Fibroblast of the conjunctiva (primary cell): Measurements from ENCODE around the gene SLC38A10.

Experiments used
- DNase-seq: peaks from one replicate; pipeline ENCODE4 v3.0.0-alpha.2; 2010; ENCODE audit warnings: low read depth

Gene SLC38A10

GRCh38 chr17:81298991-81299738, 4.1 kb upstream of the SLC38A10 start:
- no peak for DNase-seq

GRCh38 chr17:81298325-81298990, 3.4 kb upstream of the SLC38A10 start:
- no peak for DNase-seq

DNA sequence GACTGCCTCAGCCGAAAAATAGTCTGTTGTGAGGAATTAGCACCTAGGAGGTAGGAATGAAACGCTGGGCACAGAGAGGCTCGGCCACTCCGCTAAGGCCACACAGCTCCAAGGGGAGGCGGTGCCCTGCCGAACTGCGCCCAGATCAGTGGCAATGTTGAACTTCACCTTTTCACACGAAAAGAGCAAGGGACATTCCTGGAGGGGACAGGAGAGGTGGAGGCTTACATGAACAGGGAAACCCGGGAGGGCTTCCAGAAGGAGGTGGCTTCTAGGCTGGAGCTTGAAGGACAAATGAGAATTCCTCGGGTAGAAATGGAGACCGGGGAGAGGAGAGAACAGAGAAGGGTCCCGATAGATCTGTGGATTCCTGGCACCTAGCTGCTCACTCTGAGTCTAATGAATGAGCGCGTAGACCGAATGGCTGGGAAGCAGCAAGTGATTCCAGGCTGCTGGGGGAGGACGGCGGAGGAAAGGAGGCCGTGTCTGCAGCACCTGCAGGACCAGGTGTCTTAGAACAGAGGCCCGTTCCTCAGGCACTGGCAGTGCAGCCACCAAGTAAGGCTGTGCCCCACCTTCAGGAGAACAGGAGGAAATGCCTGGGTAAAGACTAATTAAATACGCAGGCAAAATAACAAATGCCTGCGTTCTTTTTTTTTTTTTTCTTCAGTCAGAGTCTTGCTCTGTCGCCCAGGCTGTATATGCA, 722 bp upstream of the SLC38A10 start:
- no peak for DNase-seq

DNA sequence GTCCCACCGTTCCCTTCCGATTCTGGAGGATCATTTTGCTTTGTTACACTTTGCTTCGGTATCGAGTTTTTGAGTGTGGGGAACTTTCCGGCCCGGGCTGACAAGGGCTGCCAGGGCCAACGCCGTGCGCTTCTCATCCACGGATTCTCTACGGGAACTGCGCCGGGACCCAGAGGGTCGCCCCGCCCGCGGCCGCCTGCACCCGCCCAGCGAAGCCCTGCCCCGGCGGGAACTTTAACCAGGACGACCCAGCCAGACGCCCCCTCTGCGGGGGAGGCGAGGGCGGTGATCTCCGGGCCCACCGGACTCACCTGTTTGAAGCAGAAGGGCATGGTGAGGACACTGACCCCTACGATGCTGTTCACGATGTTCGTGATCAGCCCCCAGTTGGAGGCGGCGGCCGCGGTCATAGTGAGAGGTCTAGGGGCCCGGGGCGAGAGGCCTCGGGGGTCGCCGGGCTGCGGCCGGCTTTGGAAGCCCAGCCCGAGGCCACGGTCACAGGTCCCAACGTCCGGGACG, 536 bp downstream of the SLC38A10 start:
- no peak for DNase-seq

- DNase-seq, result no peak
Measured at GRCh38 chr17:81292450-81292849, 2.7 kb downstream of the SLC38A10 start.

DNA sequence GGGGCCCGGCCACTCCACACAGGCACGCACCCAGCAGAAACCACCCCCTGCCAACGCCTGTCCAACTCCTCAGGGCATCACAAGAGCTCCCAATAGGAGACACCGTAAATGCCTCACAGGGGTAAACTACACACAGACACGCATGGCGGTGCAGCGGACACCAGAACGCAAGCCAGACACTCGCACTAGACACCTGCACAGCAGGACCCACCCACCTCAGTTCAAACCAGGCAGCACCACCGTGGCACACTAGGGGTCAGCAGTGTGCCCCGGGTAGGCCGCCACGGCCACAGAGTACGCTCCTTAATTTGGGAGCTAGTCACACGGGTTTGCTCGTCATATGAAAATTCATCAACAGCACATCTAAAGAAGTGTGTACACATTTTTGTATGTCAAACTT, 3.4 kb downstream of the SLC38A10 start:
- no peak for DNase-seq

GRCh38 chr17:81290230-81290629, 4.9 kb downstream of the SLC38A10 start:
- DNase-seq, result no peak

GRCh38 chr17:81289627-81290026, 5.5 kb downstream of the SLC38A10 start:
- DNase-seq, result no peak

DNA sequence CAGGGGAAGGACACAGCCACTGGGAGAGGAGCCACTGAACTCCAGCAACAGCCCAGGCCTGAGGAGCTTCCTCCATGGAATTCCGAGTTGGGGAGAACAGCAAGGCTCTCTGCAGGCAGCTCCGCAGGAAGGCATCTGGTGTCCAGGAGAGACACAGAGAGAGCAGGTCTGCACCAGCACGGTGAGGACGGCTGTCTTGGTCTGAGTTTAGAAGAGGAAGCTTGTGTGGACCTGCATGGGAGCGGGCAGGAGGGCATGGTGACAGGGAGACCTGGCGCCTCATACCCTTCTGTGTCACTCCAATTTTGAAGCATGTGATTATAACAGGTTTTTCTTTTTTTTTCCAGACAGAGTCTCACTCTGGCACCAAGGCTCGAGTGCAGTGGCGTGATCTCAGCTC, 6.4 kb downstream of the SLC38A10 start:
- DNase-seq, result no peak

GRCh38 chr17:81287741-81288430, 7.2 kb downstream of the SLC38A10 start:
- no peak for DNase-seq

DNA sequence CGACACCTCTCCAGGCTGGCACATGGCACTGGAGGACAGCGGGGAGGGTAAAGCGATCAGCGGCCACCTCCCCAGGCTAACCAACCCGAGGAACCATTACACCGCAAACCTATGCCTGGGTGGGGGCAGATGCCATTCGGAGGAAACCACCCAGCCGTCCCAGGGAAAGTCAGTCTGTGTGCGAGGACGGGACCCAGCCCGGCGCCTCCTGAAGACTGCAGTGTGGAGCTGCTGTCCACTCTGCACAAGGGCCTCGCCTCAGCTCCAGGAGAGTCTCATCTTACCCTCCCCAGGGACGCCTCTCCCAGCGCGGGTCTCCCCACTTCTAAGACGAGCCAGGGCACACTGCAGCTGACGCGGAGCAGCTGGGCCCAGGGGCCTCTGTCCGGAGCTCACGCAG, 8.0 kb downstream of the SLC38A10 start:
- DNase-seq, result no peak

DNA sequence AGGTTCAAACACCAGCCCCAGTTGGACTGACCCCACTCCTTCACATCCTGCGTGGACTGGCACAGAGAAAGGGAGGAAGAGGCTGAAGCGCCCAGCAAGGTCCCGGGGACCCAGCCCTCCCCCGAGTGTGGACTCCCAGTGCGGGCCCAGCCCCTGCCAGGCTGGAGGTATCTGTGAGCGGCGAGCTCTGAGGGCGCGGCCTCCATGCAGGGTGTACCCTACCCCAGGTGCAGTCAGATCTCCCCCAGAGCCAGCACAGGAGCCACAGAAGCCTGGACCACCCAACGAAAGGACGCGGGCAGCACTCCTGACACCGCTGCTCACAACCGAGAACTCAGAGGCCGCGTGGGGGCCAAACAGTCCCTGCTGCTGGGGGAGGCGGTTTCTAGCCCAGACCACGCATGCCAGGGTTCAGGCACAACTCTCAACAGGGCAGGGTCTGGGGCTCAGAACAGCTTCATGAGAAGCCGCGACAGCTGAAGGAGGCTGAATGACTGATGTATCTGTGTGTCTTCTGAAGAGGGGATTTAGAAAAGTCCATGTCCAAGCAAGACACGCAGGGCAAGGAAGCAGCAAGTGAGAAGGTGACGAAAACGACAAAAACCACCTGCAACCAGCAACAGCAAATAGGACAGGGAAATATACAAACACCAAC, 8.5 kb downstream of the SLC38A10 start:
- DNase-seq, result no peak

- DNase-seq, result no peak
Measured at GRCh38 chr17:81285894-81286293, 9.2 kb downstream of the SLC38A10 start.

DNA sequence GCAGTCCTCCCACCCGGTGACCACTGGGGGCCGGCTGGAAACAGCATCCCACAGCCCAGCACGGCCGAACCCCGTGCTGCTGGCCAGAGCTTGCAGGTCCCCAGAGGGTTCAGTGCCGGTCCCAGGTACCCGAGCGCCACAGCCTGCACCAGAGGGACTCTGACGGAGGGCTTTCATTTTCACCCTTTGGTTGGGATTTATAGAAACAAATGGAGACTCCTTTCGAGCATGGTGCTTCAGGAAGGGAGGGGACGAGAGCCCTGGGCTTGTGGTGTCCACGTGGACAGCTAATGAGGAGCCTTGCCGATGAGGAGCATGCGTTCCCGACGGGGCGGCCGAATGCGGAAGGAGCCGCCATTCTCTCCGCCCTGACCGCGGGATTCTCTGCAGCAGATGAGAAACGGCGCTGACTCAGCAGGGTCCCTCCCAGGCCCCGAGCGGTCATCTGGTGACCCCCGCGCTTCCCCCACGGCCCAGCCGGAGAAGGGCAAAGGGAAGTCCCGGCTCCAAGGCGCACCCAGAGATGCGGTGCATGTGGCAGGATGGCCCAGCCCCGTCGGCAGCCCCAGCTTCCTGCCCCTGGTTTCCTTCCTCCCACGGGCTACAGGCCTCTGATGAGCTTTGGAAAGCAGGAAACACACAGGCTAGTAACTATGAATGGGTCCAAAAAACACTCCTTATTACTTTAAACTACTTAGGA, 9.8 kb downstream of the SLC38A10 start:
- no peak for DNase-seq

DNA sequence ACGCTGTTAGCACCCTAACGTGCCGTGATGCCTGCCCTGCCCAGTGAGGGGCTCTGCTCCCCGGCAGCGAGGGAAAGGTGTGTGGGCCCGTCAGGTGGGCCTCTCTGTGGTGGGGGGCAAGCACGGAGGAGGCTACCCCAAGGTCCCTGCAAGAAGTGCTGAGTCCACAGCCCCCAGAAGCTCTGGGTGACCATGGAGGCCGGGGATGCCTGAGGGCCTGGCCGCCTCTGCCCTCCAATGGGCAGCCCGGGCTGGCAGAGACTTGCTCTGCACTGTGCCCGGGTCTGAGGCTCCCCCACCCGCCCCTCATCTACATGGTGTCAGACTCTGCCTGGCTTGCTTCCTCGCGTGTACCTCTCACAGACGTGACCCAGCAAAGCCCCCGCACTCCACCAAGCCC, 12.2 kb downstream of the SLC38A10 start:
- no peak for DNase-seq

GRCh38 chr17:81282141-81282540, 13.0 kb downstream of the SLC38A10 start:
- no peak for DNase-seq

DNA sequence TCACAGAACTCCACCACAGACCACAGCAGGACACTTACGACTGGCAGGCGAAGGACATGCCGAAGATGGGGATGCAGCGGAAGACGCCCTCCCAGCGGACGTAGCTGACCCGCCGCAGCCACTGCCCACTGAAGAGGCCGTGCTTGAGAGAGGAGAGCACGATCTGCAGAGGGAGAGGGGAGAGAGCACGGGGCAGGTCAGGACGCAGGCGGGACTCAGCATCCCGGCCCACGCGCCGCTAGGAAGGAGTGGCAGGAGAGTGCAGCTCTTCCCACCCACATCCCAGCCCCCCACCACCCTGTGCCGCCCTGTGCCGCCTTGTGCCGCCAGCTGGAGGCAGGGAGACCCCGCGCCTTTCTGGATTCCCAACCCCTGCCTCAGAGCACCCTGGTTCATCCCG, 14.5 kb downstream of the SLC38A10 start:
- no peak for DNase-seq

DNA sequence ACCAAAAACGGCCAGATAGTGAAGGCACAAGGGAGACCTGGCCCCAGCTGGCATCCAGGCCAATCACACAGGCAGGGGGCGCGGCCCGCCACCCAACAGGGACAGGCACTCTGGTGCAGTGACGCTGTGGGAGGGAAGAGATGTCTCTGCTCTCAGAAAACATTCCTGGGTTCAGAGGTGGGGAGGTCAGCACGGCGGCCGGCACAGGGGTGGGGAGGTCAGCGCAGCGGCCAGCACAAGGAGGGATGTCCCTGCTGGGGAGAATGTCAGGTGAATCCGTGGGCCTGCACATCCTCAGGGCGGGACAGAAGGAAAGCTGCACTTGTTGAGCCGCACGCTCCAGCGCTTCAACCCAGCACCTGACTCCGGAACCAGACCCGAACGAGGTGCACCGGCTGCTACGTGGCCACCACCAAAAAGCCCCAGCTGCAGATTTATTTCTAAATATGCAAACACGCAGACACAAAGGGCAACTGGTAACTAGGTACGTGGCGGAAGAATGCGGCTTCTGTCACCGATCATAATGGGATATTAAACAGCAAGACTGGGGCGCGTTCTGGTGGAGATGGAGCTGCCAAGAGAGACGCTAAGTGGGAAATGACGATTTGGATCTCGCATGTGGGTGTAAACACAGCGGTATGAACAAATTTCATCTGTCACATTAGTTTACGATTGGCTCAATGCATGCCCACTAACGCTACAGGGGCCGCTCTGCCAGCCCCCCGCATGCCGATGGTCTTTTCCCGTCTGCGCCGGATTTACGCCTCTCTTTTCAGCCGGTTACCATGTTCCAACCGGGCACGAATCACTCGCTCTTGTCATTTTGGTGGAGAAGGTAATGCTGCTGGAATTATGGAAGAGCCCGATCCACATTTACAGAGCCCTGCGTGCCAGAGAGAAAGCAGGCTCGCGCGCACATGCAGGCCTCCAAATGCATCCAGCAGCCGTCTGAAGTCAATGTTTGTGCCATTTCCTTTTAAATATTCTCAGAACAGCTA, 15.5 kb downstream of the SLC38A10 start:
- DNase-seq, result no peak

DNA sequence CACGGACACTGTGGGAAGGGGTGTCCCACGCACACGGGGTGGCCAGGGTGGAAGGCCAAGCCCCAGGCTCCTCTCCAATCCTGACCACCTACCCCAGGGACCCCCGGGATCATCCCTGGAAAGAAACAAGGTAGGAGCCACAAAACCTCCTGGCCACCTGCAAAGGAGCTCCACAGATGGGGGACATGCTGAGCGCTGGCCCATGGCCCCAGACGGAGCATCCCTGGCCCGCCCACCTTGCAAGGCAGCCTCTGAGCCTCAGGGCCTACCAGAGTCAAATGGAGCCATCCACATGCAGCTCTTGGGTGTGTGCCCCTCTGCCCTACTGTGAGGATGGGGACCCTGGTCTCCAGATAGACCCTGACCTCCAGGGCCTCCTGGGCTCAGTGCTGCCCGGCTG, 16.3 kb downstream of the SLC38A10 start:
- DNase-seq, result no peak
